Panc1 (cell line): ENCODE results near the gene SETDB2. TPM values are rescaled to one million over a fixed set of nuclear protein-coding genes. Genes with fewer than 3 reads are reported as not detected.

Source experiments
- ATAC-seq: fragments of 200-7000 bp; cut with Tn5 transposase; 2 replicates; pipeline ENCODE4 v1.9.1; 2020; ENCODE audit warnings: mild to moderate bottlenecking, moderate library complexity
- BruUV-seq: library from RNA; stranded (reverse); fragments of 400-500 nt; replicated peaks from 2 replicates; lab custom pipeline; 2021; lab: Mats Ljungman, UMichigan
- CTCF ChIA-PET: fragments of 300-600 bp; sonication (Branson Sonifier 250); formaldehyde crosslinking; loops from one replicate; lab custom pipeline; 2022; ENCODE audit warnings: antibody characterized with exemption; lab: Charles Lee
- POLR2A ChIA-PET: fragments of 300-600 bp; sonication (Branson Sonifier 250); formaldehyde crosslinking; loops from one replicate; lab custom pipeline; 2022; ENCODE audit warnings: antibody characterized with exemption; lab: Charles Lee
- DNase-seq: peaks from one replicate; pipeline ENCODE4 v3.0.0-alpha.2; 2010; ENCODE audit warnings: low read depth, low spot score
- H3K27ac ChIP-seq: 2 replicates; pipeline ENCODE4 v1.5.1; 2011; ENCODE audit warnings: mild to moderate bottlenecking, low read length, inconsistent platforms
- H3K27me3 ChIP-seq: fragments of 200-500 bp; sonication (Bioruptor generic); 2 replicates; pipeline ENCODE4 v1.6.0; 2014; ENCODE audit warnings: low read length, inconsistent platforms; ENCODE audit not compliant: control insufficient read depth, insufficient read depth
- H3K36me3 ChIP-seq: fragments of 200-500 bp; sonication (Bioruptor generic); 2 replicates; pipeline ENCODE4 v1.5.1; 2014; ENCODE audit warnings: inconsistent platforms, mild to moderate bottlenecking, low read length, moderate library complexity; ENCODE audit not compliant: control insufficient read depth, insufficient read depth
- H3K4me1 ChIP-seq: 2 replicates; pipeline ENCODE4 v1.5.1; 2011; ENCODE audit warnings: inconsistent platforms, mild to moderate bottlenecking, low read length, moderate library complexity; ENCODE audit not compliant: control insufficient read depth, insufficient read depth
- H3K4me3 ChIP-seq, 2 experiments: 2 replicates each; pipeline ENCODE4 v1.5.1; 2011 to 2012; ENCODE audit warnings: low read depth in 2 of 2, low read length in 2 of 2, mild to moderate bottlenecking in 2 of 2, inconsistent platforms in 1 of 2, moderate library complexity in 1 of 2
- H3K9me3 ChIP-seq: fragments of 200-500 bp; sonication (Bioruptor generic); 2 replicates; pipeline ENCODE4 v1.5.1; 2014; ENCODE audit warnings: low read depth, mild to moderate bottlenecking, inconsistent platforms, low read length, moderate library complexity; ENCODE audit not compliant: control insufficient read depth, insufficient read depth
- POLR2AphosphoS5 ChIP-seq: IDR thresholded peaks from 2 replicates; pipeline ENCODE4 v1.6.1; 2012; ENCODE audit warnings: mild to moderate bottlenecking, low read depth, low read length, moderate library complexity
- SIN3A ChIP-seq: IDR thresholded peaks from 2 replicates; pipeline ENCODE4 v1.6.1; 2012; ENCODE audit warnings: low read depth, mild to moderate bottlenecking, low read length, moderate library complexity, borderline replicate concordance; ENCODE audit not compliant: insufficient read depth
- TCF7L2 ChIP-seq: IDR thresholded peaks from 2 replicates; pipeline ENCODE4 v1.6.1; 2011; ENCODE audit warnings: mild to moderate bottlenecking, low read depth, low read length, inconsistent platforms
- in situ Hi-C: cut with HindIII; loops from 2 replicates; pipeline ENCODE4 v1.10.0; 2016; ENCODE audit warnings: low sequenced_read_pairs, low pct_unique_long_range_greater_than_20kb
- intact Hi-C: fragments of 100-400 bp; cut with micrococcal nuclease; formaldehyde crosslinking; loops from one replicate; pipeline ENCODE4 v1.10.0; 2022; ENCODE audit not compliant: unreplicated experiment
- total RNA-seq: library from RNA; stranded (reverse); gene quantifications from one replicate; pipeline ENCODE4 v1.2.1, GENCODE V29; 2021; ENCODE audit not compliant: unreplicated experiment
- TF ChIP-seq, protein P1 (sequence below), 2 experiments: IDR thresholded peaks; 2 replicates each; pipeline ENCODE4 v1.6.1; 2011 to 2012; ENCODE audit warnings: low read depth in 2 of 2, control low read depth in 1 of 2, low read length in 1 of 2, mild to moderate bottlenecking in 1 of 2, moderate library complexity in 1 of 2; ENCODE audit not compliant: insufficient read depth in 1 of 2
- TF ChIP-seq, protein P2 (sequence below): fragments of 450-650 bp; IDR thresholded peaks from 2 replicates; pipeline ENCODE4 v1.5.1; 2017; ENCODE audit warnings: mild to moderate bottlenecking

SETDB2 gene
- total RNA-seq, 1 experiment from 2014 or later = 6.1 TPM

DNA sequence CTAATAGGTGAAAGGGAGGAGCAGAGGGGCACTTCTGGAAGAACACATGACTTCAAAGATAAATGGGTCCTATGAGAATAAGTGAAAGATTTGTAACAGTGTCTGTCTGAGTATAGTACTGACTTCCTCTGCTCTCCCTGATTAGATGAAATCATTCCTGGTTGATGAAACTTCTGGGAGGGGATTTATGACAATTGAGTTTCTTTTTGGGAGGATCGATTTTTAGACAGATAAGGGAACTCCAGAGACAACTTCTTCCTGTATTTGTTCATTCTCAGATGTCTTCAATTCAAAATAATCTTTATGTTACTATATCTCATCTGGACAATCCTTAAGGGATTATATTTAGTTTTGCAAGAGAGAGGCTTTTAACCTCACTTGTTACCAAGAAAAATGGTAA, 20.0 kb downstream of the SETDB2 start:
- H3K4me3 ChIP-seq = no peak overlapping the region
- TF ChIP-seq, protein P1, sequence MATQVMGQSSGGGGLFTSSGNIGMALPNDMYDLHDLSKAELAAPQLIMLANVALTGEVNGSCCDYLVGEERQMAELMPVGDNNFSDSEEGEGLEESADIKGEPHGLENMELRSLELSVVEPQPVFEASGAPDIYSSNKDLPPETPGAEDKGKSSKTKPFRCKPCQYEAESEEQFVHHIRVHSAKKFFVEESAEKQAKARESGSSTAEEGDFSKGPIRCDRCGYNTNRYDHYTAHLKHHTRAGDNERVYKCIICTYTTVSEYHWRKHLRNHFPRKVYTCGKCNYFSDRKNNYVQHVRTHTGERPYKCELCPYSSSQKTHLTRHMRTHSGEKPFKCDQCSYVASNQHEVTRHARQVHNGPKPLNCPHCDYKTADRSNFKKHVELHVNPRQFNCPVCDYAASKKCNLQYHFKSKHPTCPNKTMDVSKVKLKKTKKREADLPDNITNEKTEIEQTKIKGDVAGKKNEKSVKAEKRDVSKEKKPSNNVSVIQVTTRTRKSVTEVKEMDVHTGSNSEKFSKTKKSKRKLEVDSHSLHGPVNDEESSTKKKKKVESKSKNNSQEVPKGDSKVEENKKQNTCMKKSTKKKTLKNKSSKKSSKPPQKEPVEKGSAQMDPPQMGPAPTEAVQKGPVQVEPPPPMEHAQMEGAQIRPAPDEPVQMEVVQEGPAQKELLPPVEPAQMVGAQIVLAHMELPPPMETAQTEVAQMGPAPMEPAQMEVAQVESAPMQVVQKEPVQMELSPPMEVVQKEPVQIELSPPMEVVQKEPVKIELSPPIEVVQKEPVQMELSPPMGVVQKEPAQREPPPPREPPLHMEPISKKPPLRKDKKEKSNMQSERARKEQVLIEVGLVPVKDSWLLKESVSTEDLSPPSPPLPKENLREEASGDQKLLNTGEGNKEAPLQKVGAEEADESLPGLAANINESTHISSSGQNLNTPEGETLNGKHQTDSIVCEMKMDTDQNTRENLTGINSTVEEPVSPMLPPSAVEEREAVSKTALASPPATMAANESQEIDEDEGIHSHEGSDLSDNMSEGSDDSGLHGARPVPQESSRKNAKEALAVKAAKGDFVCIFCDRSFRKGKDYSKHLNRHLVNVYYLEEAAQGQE (IDR thresholded peaks at IDR 0.05; ENCODE audit: insufficient read depth in 1 of 2, low read depth in 2 of 2, low read length in 1 of 2) = no peak
- TF ChIP-seq POLR2AphosphoS5 = no peak
- TF ChIP-seq SIN3A = no peak
- TF ChIP-seq, protein P2, sequence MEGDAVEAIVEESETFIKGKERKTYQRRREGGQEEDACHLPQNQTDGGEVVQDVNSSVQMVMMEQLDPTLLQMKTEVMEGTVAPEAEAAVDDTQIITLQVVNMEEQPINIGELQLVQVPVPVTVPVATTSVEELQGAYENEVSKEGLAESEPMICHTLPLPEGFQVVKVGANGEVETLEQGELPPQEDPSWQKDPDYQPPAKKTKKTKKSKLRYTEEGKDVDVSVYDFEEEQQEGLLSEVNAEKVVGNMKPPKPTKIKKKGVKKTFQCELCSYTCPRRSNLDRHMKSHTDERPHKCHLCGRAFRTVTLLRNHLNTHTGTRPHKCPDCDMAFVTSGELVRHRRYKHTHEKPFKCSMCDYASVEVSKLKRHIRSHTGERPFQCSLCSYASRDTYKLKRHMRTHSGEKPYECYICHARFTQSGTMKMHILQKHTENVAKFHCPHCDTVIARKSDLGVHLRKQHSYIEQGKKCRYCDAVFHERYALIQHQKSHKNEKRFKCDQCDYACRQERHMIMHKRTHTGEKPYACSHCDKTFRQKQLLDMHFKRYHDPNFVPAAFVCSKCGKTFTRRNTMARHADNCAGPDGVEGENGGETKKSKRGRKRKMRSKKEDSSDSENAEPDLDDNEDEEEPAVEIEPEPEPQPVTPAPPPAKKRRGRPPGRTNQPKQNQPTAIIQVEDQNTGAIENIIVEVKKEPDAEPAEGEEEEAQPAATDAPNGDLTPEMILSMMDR = no peak
- TF ChIP-seq TCF7L2 = no peak
- POLR2A ChIA-PET = no interaction called here
- H3K27ac ChIP-seq = no peak overlapping the region
- H3K9me3 ChIP-seq = peaks cover 4% of the 10 kb centered on the region; the same call in 1 of the 2 replicates
- H3K4me1 ChIP-seq = no peaks in the 10 kb centered on the region
- in situ Hi-C loops = no loop called here
- peaks cover 2% of the 10 kb centered on the region; the same call in 1 of the 2 replicates for H3K36me3 ChIP-seq
- intact Hi-C loops = no loop called here
- H3K27me3 ChIP-seq = no peaks in the 10 kb centered on the region
- no peak for DNase-seq
- CTCF ChIA-PET = no interaction called here
- no TSS peak for BruUV-seq
- no peak for ATAC-seq

DNA sequence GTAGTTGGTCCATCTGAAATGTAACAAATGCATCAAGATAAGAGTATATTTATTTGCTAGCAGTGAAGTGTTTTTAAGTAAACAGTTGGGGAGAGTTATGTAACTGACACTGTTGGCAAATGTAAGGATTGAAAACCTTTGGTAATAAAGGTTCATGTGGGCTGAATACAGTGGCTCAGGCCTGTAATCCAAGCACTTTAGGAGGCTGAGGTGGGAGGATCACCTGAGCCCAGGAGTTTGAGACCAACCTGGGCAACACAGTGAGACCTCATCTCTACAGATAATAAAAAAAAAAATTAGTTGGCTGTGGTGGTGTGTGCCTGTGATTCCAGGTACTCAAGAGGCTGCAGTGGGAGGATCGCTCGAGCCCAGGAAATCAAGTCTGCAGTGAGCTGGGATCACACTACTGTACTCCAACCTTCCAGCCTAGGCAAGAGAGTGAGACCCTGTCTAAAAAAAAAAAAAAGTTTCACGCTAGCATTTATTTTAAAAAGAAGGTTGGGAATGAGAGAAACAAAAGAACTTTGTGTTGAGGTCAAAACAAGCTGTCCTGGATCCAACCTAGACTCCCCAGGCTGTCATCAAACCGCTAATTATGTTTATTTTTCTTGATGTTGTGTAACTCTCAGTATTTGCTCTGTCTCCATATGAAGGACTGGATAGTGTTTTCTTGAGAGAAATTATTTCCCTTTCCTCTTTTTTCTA, 20.7 kb downstream of the SETDB2 start:
- Histone ChIP-seq H3K27me3 (no peaks in the 10 kb centered on the region), H3K27ac (no peak overlapping the region), H3K4me1 (no peaks in the 10 kb centered on the region), H3K9me3 (peaks cover 4% of the 10 kb centered on the region; the same call in 1 of the 2 replicates), H3K4me3 (no peak overlapping the region), H3K36me3 (peaks cover 2% of the 10 kb centered on the region; the same call in 1 of the 2 replicates)
- no peak for DNase-seq
- TF ChIP-seq SIN3A (no peak), TCF7L2 (no peak), POLR2AphosphoS5 (no peak)
- TF ChIP-seq, protein P2 = no peak
- TF ChIP-seq, protein P1 (IDR thresholded peaks at IDR 0.05; ENCODE audit: insufficient read depth in 1 of 2, low read depth in 2 of 2, low read length in 1 of 2) = no peak
- intact Hi-C loops (no loop called here), in situ Hi-C loops (no loop called here)
- ChIA-PET POLR2A (no interaction called here), CTCF (no interaction called here)
- no TSS peak for BruUV-seq
- no peak for ATAC-seq
